CD8-positive, alpha-beta memory T cell (primary cell): ENCODE results near the gene CELF1. TPM values are rescaled to one million over a fixed set of nuclear protein-coding genes. Genes with fewer than 3 reads are reported as not detected.
"Not testable (repeated sequence)": the region's sequence is repeated elsewhere in the genome, so short reads cannot be mapped to it uniquely, and the experiment has no call there.

Experiments
- CTCF ChIA-PET: fragments of 350-600 bp; sonication (Branson Sonifier 250); formaldehyde crosslinking; loops from one replicate; lab custom pipeline; 2021; ENCODE audit warnings: antibody characterized with exemption; lab: Charles Lee
- POLR2A ChIA-PET: fragments of 350-600 bp; sonication (Branson Sonifier 250); formaldehyde crosslinking; loops from one replicate; lab custom pipeline; 2021; ENCODE audit warnings: antibody characterized with exemption; lab: Charles Lee
- DNase-seq, 5 donors: peaks; one replicate each; pipeline versions ENCODE4 v3.0.0 to v3.0.0-alpha.2; 2020 to 2022; ENCODE audit warnings: mixed read lengths in 1 of 5
- H3K27ac ChIP-seq: one replicate; pipeline ENCODE4 v1.7.0; 2013; ENCODE audit warnings: low read depth, mild to moderate bottlenecking, low read length, moderate library complexity
- H3K27me3 ChIP-seq: 2 replicates; pipeline ENCODE4 v1.7.0; 2013; ENCODE audit warnings: low read length, mild to moderate bottlenecking; ENCODE audit not compliant: insufficient read depth, poor library complexity, severe bottlenecking
- H3K36me3 ChIP-seq: 2 replicates; pipeline ENCODE4 v1.7.0; 2013; ENCODE audit warnings: mild to moderate bottlenecking, low read length, moderate library complexity; ENCODE audit not compliant: insufficient read depth
- H3K4me1 ChIP-seq: 2 replicates; pipeline ENCODE4 v1.7.0; 2013; ENCODE audit warnings: mild to moderate bottlenecking, low read length, moderate library complexity; ENCODE audit not compliant: insufficient read depth
- H3K4me3 ChIP-seq: 2 replicates; pipeline ENCODE4 v1.7.0; 2013; ENCODE audit warnings: mild to moderate bottlenecking, low read length
- H3K9me3 ChIP-seq: 2 replicates; pipeline ENCODE4 v1.7.0; 2013; ENCODE audit warnings: mild to moderate bottlenecking, low read length
- H3K27ac Mint-ChIP-seq, 8 donors: one replicate each; pipeline ENCODE4 v1.8.0; 2020 to 2021; ENCODE audit warnings: mixed read lengths in 8 of 8, mild to moderate bottlenecking in 6 of 8, inconsistent platforms in 3 of 8, moderate library complexity in 3 of 8
- H3K27me3 Mint-ChIP-seq, 2 donors: one replicate each; pipeline ENCODE4 v1.8.0; 2020 to 2021; ENCODE audit warnings: mixed read lengths in 2 of 2, mild to moderate bottlenecking in 1 of 2, moderate library complexity in 1 of 2
- H3K36me3 Mint-ChIP-seq, 3 donors: one replicate each; pipeline ENCODE4 v1.8.0; 2020 to 2021; ENCODE audit warnings: mixed read lengths in 3 of 3, inconsistent platforms in 1 of 3, mild to moderate bottlenecking in 1 of 3
- H3K4me1 Mint-ChIP-seq, 3 donors: one replicate each; pipeline ENCODE4 v1.8.0; 2020 to 2021; ENCODE audit warnings: mixed read lengths in 3 of 3, inconsistent platforms in 1 of 3, mild to moderate bottlenecking in 1 of 3
- H3K4me3 Mint-ChIP-seq, 7 donors: one replicate each; pipeline ENCODE4 v1.8.0; 2020 to 2021; ENCODE audit warnings: mixed read lengths in 7 of 7, mild to moderate bottlenecking in 6 of 7, moderate library complexity in 4 of 7, inconsistent platforms in 2 of 7
- H3K9me3 Mint-ChIP-seq, 5 donors: one replicate each; pipeline ENCODE4 v1.8.0; 2020 to 2022; ENCODE audit warnings: mixed read lengths in 5 of 5, mild to moderate bottlenecking in 3 of 5, moderate library complexity in 2 of 5, inconsistent platforms in 1 of 5
- polyA plus RNA-seq: library from polyadenylated mRNA; unstranded; fragments of 300-500 nt; fragmentation: Illumina TruSeq; gene quantifications from one replicate; pipeline ENCODE4 v1.2.3, GENCODE V29; 2021
- total RNA-seq, 2 experiments: library from RNA; stranded (reverse); gene quantifications; one replicate each; pipeline ENCODE4 v1.2.3, GENCODE V29; 2021

The CELF1 gene
- total and polyA plus RNA-seq, 3 experiments from 2014 or later, result 80.8 to 168 (median 160) TPM

GRCh38 chr11:47550288-47551047 is 2.5 kb downstream of the CELF1 start:
- Mint-ChIP-seq H3K36me3 (peaks cover 0 to 31% (median 3%) of the 10 kb centered on the region in 3 donors), H3K27ac (peak overlapping the region; percentile 59 to 99 (median 93)), H3K4me1 (peaks cover 49 to 69% (median 68%) of the 10 kb centered on the region in 3 donors), H3K4me3 (peak overlapping the region; percentile 95 to 100 (median 97)), H3K27me3 (no peaks in the 10 kb centered on the region), H3K9me3 (no peaks in the 10 kb centered on the region)
- H3K9me3 ChIP-seq, result no peaks in the 10 kb centered on the region
- H3K4me1 ChIP-seq, result peaks cover 55% of the 10 kb centered on the region
- H3K36me3 ChIP-seq, result no peaks in the 10 kb centered on the region
- ChIA-PET POLR2A (interaction anchor here (1.6 kb wide), 1 partner anchor 28 kb away, joined by 3 read pairs; the partner anchor contains the start of gene KBTBD4), CTCF (interaction anchor here (1.1 to 2.1 kb wide), 2 partner anchors 15 to 23 kb away, joined by 3 to 9 read pairs; partner anchors contain the start of gene PTPMT1)
- peak overlapping the region; percentile 65 for H3K4me3 ChIP-seq
- no peak overlapping the region for H3K27ac ChIP-seq
- DNase-seq, result no peak
- no peaks in the 10 kb centered on the region for H3K27me3 ChIP-seq

- H3K27ac ChIP-seq, H3K9me3 Mint-ChIP-seq, H3K9me3 ChIP-seq, H3K4me3 ChIP-seq, DNase-seq, H3K27me3 ChIP-seq, CTCF ChIA-PET, H3K36me3 ChIP-seq, H3K27me3 Mint-ChIP-seq: not testable (repeated sequence)
- POLR2A ChIA-PET, result interaction anchor here (0.7 kb wide), 1 partner anchor 1595 kb away, joined by 6 read pairs; no protein-coding TSS in a partner anchor
- Mint-ChIP-seq H3K36me3 (peaks cover 0 to 31% (median 3%) of the 10 kb centered on the region in 3 donors), H3K27ac (peak overlapping the region in 2 of 8 donors; percentile 47 to 71), H3K4me1 (peaks cover 67 to 82% (median 81%) of the 10 kb centered on the region in 3 donors), H3K4me3 (peak overlapping the region in 1 of 7 donors; percentile 54)
- H3K4me1 ChIP-seq, result peaks cover 77% of the 10 kb centered on the region
Observed at GRCh38 chr11:47546274-47546673, 6.7 kb downstream of the CELF1 start.

- no peaks in the 10 kb centered on the region for H3K9me3 Mint-ChIP-seq
- Histone ChIP-seq H3K4me3 (no peak overlapping the region), H3K36me3 (no peaks in the 10 kb centered on the region), H3K4me1 (peaks cover 76% of the 10 kb centered on the region), H3K27ac (no peak overlapping the region), H3K9me3 (no peaks in the 10 kb centered on the region), H3K27me3 (no peaks in the 10 kb centered on the region)
- no peak for DNase-seq
- peaks cover 67 to 82% (median 81%) of the 10 kb centered on the region in 3 donors for H3K4me1 Mint-ChIP-seq
- H3K27me3 Mint-ChIP-seq, result no peaks in the 10 kb centered on the region
- peaks cover 0 to 30% (median 4%) of the 10 kb centered on the region in 3 donors for H3K36me3 Mint-ChIP-seq
- H3K27ac Mint-ChIP-seq, result peak overlapping the region in 1 of 8 donors; percentile 11
- POLR2A ChIA-PET, result no interaction called here
- H3K4me3 Mint-ChIP-seq, result peak overlapping the region in 1 of 7 donors; percentile 68
- CTCF ChIA-PET, result interaction anchor here (1.0 kb wide), 1 partner anchor 12 kb away, joined by 3 read pairs; no protein-coding TSS in a partner anchor
Observed at GRCh38 chr11:47545298-47545697, 7.6 kb downstream of the CELF1 start.

GRCh38 chr11:47541070-47541469 is 11.9 kb downstream of the CELF1 start:
- H3K27ac Mint-ChIP-seq, result peak overlapping the region; percentile 7 to 84 (median 56)
- ChIA-PET POLR2A (no interaction called here), CTCF (interaction anchor here (0.8 kb wide), 1 partner anchor 129 kb away, joined by 3 read pairs; no protein-coding TSS in a partner anchor)
- no peaks in the 10 kb centered on the region for H3K9me3 Mint-ChIP-seq
- no peaks in the 10 kb centered on the region for H3K36me3 ChIP-seq
- peaks cover 0 to 30% (median 4%) of the 10 kb centered on the region in 3 donors for H3K36me3 Mint-ChIP-seq
- peaks cover 67% of the 10 kb centered on the region for H3K4me1 ChIP-seq
- no peaks in the 10 kb centered on the region for H3K27me3 ChIP-seq
- DNase-seq, result no peak
- no peaks in the 10 kb centered on the region for H3K9me3 ChIP-seq
- no peaks in the 10 kb centered on the region for H3K27me3 Mint-ChIP-seq
- peak overlapping the region; percentile 6 to 74 (median 58) for H3K4me3 Mint-ChIP-seq
- peaks cover 70 to 85% (median 71%) of the 10 kb centered on the region in 3 donors for H3K4me1 Mint-ChIP-seq
- no peak overlapping the region for H3K27ac ChIP-seq
- no peak overlapping the region for H3K4me3 ChIP-seq

- peak overlapping the region in 6 of 7 donors; percentile 12 to 66 (median 54) for H3K4me3 Mint-ChIP-seq
- H3K4me1 ChIP-seq, result peaks cover 58% of the 10 kb centered on the region
- H3K9me3 Mint-ChIP-seq, result no peaks in the 10 kb centered on the region
- peaks cover 0 to 39% (median 7%) of the 10 kb centered on the region in 3 donors for H3K36me3 Mint-ChIP-seq
- no peaks in the 10 kb centered on the region for H3K9me3 ChIP-seq
- H3K36me3 ChIP-seq, result no peaks in the 10 kb centered on the region
- peaks cover 75 to 90% (median 79%) of the 10 kb centered on the region in 3 donors for H3K4me1 Mint-ChIP-seq
- no peaks in the 10 kb centered on the region for H3K27me3 ChIP-seq
- H3K27me3 Mint-ChIP-seq, result no peaks in the 10 kb centered on the region
- peak overlapping the region in 6 of 8 donors; percentile 7 to 92 (median 20) for H3K27ac Mint-ChIP-seq
- DNase-seq, result no peak
- ChIA-PET POLR2A (no interaction called here), CTCF (interaction anchor here (1.7 kb wide), 1 partner anchor 8 kb away, joined by 5 read pairs; no protein-coding TSS in a partner anchor)
- H3K27ac ChIP-seq, result no peak overlapping the region
- H3K4me3 ChIP-seq, result no peak overlapping the region
Observed at GRCh38 chr11:47539681-47540039, 13.3 kb downstream of the CELF1 start.

GRCh38 chr11:47538741-47539565 is 14.0 kb downstream of the CELF1 start:
- ChIA-PET POLR2A (no interaction called here), CTCF (interaction anchor here (1.7 kb wide), 1 partner anchor 8 kb away, joined by 5 read pairs; no protein-coding TSS in a partner anchor)
- peaks cover 68 to 85% (median 72%) of the 10 kb centered on the region in 3 donors for H3K4me1 Mint-ChIP-seq
- peaks cover 51% of the 10 kb centered on the region for H3K4me1 ChIP-seq
- no peaks in the 10 kb centered on the region for H3K9me3 Mint-ChIP-seq
- H3K27ac Mint-ChIP-seq, result peak overlapping the region in 6 of 8 donors; percentile 13 to 78 (median 66)
- no peaks in the 10 kb centered on the region for H3K27me3 ChIP-seq
- DNase-seq, result no peak
- peak overlapping the region in 5 of 7 donors; percentile 0 to 72 (median 43) for H3K4me3 Mint-ChIP-seq
- no peak overlapping the region for H3K4me3 ChIP-seq
- H3K27ac ChIP-seq, result no peak overlapping the region
- no peaks in the 10 kb centered on the region for H3K27me3 Mint-ChIP-seq
- no peaks in the 10 kb centered on the region for H3K9me3 ChIP-seq
- H3K36me3 Mint-ChIP-seq, result peaks cover 0 to 37% (median 7%) of the 10 kb centered on the region in 3 donors
- no peaks in the 10 kb centered on the region for H3K36me3 ChIP-seq

- Mint-ChIP-seq H3K27ac (no peak overlapping the region), H3K36me3 (peaks cover 0 to 39% (median 7%) of the 10 kb centered on the region in 3 donors), H3K4me1 (peaks cover 60 to 83% (median 62%) of the 10 kb centered on the region in 3 donors), H3K27me3 (no peaks in the 10 kb centered on the region), H3K4me3 (no peak overlapping the region), H3K9me3 (no peaks in the 10 kb centered on the region)
- DNase-seq, result no peak
- H3K4me1 ChIP-seq, result peaks cover 50% of the 10 kb centered on the region
- H3K27me3 ChIP-seq, result no peaks in the 10 kb centered on the region
- no peaks in the 10 kb centered on the region for H3K9me3 ChIP-seq
- H3K4me3 ChIP-seq, result no peak overlapping the region
- H3K36me3 ChIP-seq, result no peaks in the 10 kb centered on the region
- POLR2A ChIA-PET, result no interaction called here
- CTCF ChIA-PET, result interaction anchor here (1.1 kb wide), 1 partner anchor 38 kb away, joined by 3 read pairs; no protein-coding TSS in a partner anchor
- H3K27ac ChIP-seq, result no peak overlapping the region
Observed at GRCh38 chr11:47536915-47537314, 16.0 kb downstream of the CELF1 start.
